Caki2 (cell line): ENCODE results near the gene UCN. TPM values are rescaled to one million over a fixed set of nuclear protein-coding genes. Genes with fewer than 3 reads are reported as not detected.
"Not testable (repeated sequence)": the region's sequence is repeated elsewhere in the genome, so short reads cannot be mapped to it uniquely, and the experiment has no call there.

ENCODE experiments used
- DNase-seq: peaks from one replicate; pipeline ENCODE4 v3.0.0-alpha.2; 2015; ENCODE audit warnings: low read depth
- in situ Hi-C: cut with HindIII; loops from 2 replicates; pipeline ENCODE4 v1.10.0; 2016; ENCODE audit warnings: low sequenced_read_pairs, low pct_unique_long_range_greater_than_20kb, mixed read lengths
- total RNA-seq: library from RNA; depleted of rRNA; stranded (reverse); fragments of >200 nt; shearing (Covaris generic); gene quantifications from 2 replicates; pipeline ENCODE4 v1.2.3, GENCODE V29; 2014; ENCODE audit warnings: low replicate concordance

The UCN gene
- total RNA-seq, 1 experiment from 2014 or later, result 2.2 TPM

DNA sequence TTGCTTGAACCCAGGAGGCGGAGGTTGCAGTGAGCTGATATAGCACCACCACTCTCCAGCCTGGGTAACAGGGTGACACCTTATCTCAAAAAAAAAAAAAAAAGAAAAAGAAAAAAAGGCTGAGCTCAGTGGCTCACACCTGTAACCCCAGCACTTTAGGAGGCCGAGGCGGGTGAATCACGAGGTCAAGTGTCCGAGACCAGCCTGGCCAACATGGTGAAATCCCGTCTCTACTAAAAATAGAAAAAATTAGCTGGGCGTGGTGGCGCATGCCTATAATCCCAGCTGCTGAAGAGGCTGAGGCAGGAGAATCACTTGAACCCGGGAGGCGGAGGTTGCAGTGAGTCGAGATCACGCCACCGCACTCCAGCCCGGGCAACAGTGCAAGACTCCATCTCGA is 11.6 kb upstream of the UCN start:
- DNase-seq, in situ Hi-C loops: not testable (repeated sequence)

GRCh38 chr2:27316655-27317412 is 8.6 kb upstream of the UCN start:
- in situ Hi-C loops, result no loop called here
- DNase-seq, result no peak

- in situ Hi-C loops, result no loop called here
These were observed 6.9 kb upstream of the UCN start for GRCh38 chr2:27315122-27315521.

GRCh38 chr2:27314709-27315108 is 6.5 kb upstream of the UCN start:
- no peak for DNase-seq
- in situ Hi-C loops, result no loop called here

More at GRCh38 chr2:27315122-27315521, 6.9 kb upstream of the UCN start:
- DNase-seq, result no peak

DNA sequence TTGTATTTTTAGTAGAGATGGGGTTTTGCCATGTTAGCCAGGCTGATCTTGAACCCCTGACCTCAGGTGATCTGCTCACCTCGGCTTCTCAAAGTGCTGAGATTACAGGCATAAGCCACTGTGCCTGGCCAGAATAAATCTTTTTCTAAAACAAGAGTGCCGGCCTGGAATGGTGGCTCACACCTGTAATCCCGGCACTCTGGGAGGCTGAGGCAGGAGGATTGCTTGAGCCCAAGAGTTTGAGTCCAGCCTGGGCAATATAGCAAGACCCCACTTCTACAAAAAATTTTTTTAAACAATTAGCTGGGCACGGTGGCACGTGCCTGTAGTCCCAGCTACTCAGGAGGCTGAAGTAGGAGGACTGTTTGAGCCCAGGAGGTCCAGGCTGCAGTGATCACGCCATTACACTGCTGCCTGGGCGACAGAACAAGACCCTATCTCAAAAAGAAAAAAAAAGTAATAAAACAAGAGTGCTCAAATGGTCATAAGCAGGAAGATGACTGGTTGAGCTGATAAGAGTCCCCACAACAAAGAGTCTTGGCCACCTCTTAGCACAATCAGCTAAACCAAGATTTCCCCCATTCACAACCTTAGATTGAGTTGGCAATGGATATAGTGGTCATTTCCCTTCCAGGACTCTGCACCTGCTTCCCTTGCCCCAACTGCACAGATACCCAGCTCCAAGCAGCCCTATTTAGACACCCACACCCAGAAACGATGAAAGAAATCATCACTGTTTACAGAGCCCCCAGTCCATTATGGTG is 5.8 kb upstream of the UCN start:
- in situ Hi-C loops, result no loop called here
- no peak for DNase-seq

GRCh38 chr2:27312152-27312551 is 3.9 kb upstream of the UCN start:
- in situ Hi-C loops, result no loop called here
- DNase-seq, result no peak

DNA sequence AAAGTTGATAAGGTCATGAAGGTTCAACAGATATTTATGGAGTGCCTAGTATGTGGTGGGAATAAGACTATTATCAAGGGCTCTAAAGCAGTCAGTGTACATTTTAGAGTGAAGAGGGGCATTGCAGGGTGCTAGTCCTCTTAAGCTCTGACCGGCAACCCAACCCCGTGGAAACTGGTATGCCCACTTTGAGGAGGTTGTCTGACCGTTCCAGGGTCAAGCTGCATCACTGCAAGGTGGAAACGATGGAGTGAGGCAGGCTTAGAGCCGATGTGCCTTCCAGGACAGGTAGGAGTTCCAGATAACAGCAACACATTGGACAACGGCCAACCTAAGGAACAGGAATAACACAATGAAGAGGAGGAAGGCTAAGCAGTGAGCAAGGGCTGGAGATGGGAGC is 1.4 kb upstream of the UCN start:
- DNase-seq, result no peak
- in situ Hi-C loops, result no loop called here

DNA sequence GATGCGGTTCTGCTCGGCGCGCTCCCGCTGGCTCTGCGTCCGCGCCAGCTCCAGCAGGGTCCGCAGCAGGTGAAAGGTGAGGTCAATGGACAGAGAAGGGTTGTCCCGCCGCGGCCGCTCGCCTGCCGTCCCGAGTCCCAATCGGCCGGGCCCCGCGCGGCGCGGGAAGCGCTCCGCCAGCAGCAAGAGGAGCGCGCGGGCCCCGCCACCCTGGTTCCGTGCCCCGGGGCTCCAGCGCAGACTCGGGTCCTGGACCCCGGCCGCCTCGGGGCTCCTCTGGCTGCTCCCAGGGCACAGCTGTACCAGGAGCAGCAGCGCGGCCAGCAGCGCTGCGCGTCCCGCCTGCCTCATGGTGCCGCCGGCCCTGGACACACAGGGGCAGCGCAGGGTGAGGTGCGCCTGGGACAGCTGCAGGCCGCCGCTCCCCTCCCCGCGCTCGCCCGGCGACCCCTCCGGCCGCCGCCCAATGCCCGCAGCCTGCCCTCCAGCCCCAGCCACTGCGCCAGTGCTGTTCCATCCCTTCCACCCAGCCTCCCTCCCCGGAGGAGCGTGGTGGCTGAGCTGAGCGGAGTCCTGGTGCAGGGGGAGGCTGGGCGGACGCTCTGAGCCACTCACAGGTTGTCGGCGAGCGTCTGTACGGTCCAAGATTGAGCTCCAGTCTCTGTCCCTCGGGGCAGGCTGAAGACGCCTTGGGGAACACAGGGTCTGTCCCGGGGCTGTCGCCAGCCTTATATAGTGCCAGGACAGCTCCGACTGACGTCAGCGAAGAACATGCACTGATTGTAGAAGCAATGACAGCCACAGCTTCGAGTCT is 493 bp downstream of the UCN start:
- in situ Hi-C loops, result no loop called here
- DNase-seq, result no peak

- DNase-seq, result no peak
- in situ Hi-C loops, result no loop called here
These were observed 1.0 kb downstream of the UCN start for GRCh38 chr2:27307287-27307544.

GRCh38 chr2:27306573-27307286 is 1.5 kb downstream of the UCN start:
- no peak for DNase-seq
- in situ Hi-C loops, result no loop called here

- in situ Hi-C loops, result no loop called here
- DNase-seq, result no peak
These were observed 2.1 kb downstream of the UCN start for GRCh38 chr2:27306136-27306535.

- in situ Hi-C loops, result no loop called here
These were observed 2.7 kb downstream of the UCN start for GRCh38 chr2:27305516-27305915.

DNA sequence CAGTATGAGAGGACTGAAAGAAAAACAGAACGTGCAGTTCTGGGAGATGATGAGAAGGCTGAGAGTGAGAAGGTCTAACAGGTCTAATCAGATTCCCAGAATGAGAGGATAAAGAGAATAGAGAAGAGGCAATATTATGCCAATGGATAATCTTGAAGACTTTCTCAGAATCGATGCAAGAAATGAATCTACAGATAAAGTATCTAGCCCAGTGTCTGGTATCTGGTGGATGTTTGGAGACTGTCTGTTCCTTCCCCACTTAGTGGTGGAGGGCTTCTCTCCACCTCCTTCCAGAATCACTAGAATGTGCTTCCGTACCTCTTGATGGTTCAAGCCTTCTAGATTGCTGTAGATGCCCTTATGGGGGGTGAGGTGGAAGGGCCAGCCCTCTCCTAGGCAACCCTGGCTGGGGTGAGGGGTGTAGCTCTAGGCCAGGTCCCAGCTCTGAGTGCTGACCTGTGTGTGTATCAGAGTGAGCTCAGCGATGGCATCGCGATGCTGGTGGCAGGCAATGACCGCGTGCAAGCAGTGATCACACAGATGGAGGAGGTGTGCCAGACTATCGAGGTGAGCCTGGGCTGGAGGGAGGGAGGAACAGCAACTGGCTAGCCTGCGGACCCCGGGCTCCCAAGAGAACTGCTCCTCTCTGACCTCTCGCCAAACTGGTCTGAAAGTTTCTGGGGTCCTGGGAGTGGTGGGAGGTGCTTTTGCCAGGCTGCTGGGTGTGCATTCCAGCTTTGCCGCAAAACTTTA is 3.6 kb downstream of the UCN start:
- in situ Hi-C loops, result no loop called here
- DNase-seq, result no peak

More at GRCh38 chr2:27305516-27305915, 2.7 kb downstream of the UCN start:
- no peak for DNase-seq

GRCh38 chr2:27303093-27304025 is 4.9 kb downstream of the UCN start:
- in situ Hi-C loops, result no loop called here
- DNase-seq, result peak; percentile 54

- DNase-seq, in situ Hi-C loops: not testable (repeated sequence)
These were observed 7.6 kb downstream of the UCN start for GRCh38 chr2:27300606-27301005.

GRCh38 chr2:27298391-27299080 is 9.7 kb downstream of the UCN start:
- DNase-seq, result no peak
- in situ Hi-C loops, result no loop called here
